HG03378 (cell line): Measurements from ENCODE around the gene DCHS1.

Experiments used
- ATAC-seq: cut with Tn5 transposase; IDR thresholded peaks from one replicate; pipeline ENCODE4 v1.9.1; 2021; ENCODE audit warnings: mild to moderate bottlenecking, moderate library complexity; ENCODE audit not compliant: unreplicated experiment

Gene DCHS1

DNA sequence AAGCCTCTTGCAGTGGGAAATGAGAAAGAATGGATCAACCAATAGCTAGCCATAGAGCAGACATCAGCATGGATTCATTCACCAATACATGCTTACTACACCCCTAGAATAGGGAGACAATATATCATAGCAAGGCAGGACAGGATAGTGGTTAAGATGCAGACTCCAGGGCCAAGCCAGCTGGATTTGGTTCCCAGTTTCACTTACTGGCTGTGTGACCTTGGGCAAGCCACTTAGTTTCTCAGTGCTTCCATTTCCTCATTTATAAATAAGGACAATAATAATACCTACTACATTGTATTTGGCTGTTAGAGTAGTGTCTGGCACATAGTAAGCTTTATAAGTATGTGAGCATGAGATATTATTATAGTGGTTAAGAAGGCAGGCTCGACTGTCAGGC lies 7.1 kb downstream of the DCHS1 start:
- ATAC-seq = no peak

DNA sequence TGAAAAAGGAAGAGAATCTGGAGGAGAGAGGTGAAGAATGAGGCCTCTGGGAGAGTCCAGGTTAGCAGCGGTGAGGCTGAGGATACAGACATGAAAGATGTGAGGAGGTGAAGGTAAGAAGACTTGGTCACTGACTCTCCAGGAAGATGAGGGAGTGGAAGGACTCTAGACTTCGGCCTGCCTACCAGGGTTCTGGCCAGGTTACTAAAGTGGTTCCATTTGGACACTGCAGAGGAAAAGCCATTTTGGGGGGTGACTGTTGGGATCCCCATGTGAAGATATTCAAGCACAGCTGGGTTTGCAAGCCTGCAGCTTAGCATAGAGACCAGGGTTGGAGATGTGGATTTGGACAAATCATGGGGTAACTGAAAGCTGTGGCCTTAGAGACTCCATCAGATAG lies 7.8 kb downstream of the DCHS1 start:
- ATAC-seq = no peak

DNA sequence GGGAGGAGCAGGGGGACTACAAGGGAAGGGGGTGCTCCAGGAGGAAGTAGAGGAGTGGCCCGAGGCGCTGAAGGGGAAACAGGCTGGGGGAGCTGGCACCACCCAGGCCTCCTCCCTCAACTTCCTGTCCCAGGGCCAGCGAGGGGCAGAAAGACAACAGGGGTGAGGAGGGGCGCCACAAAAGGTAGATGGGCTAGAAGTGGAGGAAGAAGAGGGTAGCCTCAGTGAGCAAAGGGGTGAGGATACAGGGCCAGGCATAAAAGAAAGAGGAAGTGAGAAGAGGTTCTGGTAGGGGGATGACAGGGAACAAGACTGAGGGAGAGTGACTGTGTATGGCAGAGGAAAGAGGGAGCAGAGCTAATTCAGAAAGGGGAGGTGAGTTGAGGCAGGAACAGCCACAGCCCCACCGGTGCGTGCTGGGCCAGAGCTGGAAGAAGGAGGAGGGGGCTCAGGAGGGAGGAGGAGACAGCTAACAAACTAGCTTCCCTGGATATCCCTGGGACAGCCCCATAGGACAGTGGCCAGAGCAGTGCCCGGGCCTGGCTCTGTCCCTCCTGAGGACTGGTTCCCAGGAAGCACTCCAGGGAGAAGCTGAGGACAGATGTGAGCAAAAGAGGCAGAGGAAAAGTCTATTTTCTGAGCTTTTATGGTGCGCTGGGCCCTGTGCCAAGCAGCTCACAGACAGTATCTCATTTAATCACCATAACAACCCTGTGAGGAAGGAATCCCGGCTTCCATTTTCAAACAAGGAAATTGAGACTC lies 8.5 kb downstream of the DCHS1 start:
- ATAC-seq = peak; percentile 90

DNA sequence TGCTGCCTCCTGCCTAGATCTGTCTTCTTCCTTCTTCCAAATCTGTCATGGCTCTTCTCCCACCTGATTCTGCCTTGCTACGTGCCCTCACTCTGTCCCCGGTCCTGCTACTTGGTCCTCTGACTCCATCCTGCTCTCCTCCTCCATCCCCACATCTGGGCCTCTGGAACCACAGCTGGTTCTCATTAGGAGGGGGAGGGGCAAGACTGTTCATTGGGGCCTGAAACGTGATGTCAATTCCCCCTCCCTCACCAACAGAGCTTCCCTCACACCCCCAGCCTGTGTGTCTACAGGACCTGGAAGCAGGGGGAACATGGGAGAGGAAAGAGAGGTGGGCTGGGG lies 9.1 kb downstream of the DCHS1 start:
- ATAC-seq = no peak

DNA sequence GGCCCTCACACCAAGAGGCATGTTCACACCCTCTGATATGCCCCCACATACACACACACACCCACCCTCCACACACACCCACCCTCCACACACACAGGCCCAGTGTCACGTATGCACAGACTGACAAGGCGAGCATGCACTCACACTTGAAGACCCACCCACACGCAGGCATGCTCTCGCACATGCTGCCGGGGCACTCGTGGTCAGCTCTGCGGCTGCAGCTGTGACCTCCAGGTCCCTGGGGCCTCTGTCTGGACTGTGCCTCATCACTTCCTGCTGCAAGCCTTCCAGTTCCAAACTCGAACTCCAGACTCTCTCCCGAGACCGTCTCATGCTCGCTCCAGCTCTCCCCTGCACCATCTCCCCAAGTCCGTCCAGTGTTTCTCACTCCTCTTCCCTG lies 9.5 kb downstream of the DCHS1 start:
- ATAC-seq = peak; percentile 47

DNA sequence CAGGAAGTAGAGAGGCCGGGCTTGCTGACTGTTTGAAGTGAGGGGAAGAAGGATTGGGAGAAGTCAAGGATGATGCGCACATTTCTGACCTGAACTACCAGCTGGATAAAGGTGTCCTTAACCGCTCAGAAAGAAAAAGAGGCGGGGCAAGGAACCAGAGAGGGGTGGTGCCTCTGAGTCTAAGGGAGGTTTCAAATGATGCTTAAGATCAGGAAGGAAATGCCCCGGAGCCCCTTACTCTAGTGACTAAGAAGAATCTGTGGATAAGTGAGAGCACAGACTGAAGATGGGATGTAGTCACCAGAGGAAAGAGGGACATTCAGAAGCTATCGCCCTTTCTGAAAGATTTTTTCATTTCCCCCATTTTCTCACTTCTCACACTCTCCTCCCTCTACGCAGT lies 12.7 kb downstream of the DCHS1 start:
- ATAC-seq = no peak

DNA sequence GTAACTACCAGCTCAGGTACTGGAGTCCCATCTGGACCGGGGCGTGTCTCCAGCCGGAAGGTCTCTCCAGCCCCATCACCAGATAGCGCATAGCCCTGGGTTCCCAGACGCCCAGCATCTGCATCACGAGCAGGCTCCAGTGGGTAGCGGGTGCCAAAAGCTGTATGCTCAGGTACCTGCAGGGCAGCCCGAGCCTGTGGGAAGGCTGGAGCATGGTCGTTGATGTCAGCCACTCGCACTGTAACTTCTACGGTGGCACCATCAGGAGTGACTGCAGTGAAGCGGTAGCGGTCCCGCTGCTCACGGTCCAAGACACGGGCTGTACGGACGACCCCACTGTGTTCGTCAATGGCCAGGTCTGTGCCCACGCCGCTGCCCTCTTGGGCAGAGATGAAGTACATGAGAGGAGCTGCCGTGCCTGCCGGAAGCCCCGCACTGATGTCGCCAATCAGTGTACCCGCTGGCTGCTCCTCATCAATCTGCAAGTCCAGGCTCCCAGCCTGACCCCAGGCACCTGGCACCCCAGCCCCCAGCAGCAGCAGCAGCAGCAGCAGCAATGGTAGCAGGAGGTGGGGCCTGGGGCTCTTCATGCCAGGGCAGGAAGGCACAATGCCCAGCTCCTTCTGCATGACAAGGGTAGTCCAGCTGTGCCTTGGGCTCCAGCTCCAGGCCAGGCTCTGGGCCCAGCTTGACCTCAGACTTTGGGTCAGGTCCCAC lies 14.5 kb downstream of the DCHS1 start:
- ATAC-seq = no peak

DNA sequence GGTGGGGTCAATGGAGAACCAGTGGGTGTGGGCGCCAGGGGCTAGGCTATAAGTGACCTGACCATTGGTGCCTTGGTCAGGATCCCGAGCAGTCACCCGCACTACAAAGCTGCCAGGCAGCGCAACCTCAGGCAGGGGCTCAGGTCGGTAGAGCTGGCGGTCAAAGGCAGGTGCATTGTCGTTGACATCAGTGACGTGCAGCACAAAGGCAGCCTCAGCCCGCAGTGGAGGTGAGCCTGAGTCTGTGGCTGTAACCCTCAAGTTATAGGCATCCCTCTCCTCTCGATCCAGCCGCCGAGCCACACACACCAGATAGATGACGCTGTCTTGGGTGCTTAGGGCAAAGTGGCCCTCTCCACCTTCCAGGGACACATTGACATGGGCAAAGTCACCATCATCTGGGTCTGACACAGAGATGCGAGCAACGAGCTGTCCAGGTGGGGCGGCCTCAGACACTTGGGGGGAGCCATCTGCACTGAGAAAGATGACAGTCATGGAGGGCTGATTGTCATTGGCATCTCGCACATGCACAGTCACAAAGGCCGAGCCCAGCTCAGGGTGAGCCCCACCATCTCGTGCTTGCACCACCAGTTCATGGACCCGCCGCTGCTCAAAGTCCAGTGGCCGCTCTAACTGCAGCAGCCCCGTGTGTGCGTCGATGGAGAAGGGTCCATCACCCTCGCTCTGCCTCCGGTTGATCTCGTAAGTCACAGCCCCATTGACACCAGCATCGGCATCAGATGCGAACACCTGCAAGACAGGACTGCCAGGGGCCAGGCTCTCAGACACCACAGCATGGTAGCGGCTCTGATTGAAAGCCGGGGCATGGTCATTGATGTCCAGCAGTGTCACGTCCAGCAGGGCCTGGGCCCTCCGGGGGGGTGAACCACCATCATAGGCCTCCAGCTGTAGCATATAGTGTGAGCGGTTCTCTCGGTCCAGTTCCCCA lies 15.3 kb downstream of the DCHS1 start:
- ATAC-seq = no peak

DNA sequence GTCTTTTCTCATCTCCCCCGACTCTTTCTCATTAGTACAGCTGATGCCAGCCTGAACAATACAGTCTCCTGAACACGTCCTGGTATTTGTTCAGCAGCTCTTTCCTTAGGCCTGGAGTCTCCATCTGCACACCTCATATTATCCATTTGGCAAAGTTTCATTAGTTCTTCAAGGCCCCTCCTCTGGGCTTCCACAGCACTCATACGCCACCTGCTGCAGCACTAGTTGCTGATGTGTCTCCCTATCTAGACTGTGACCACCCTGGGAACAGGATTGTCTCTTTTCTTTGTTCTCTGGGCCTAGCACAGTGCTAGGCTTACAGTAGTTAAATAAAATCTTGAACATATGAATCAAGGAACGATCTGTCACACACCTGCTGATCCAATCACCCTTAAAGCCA lies 17.2 kb downstream of the DCHS1 start:
- no peak for ATAC-seq

DNA sequence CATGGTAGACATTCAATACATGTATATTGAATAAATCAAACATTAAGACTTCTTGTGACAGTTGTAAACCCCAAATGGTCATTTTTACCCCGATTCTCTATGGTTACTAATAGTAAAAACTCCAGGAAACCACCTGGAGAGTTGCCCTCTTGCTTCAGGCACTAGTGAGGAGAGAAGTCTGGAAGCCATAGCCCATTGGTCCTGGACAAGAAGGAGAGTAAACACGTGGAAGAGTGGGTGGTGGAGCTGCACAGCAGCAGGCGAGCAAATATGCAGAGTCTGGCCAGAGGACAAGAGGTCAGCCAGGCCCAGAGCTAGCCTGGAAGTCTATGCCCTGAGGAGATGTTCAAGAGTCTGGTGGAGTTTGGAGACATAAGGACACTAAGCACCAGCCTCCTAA lies 17.7 kb downstream of the DCHS1 start:
- ATAC-seq = no peak

DNA sequence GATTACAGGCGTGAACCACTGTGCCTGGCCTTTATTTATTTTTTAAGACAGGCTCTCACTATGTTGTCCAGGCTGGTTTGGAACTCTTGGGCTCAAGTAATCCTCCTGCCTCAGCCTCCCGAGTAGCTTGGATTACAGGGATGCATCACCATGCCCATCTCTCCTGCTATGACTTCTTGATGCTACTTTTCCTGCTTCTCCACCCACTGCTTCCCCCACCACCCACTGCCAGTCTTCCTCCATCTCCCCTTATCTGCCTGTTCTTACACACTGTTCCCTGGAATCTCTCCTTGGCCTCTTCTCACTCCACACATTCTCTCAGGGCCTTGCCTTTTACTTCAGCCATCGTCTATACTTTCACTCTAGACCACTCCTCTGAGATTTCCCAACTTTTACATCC lies 19.1 kb downstream of the DCHS1 start:
- no peak for ATAC-seq

DNA sequence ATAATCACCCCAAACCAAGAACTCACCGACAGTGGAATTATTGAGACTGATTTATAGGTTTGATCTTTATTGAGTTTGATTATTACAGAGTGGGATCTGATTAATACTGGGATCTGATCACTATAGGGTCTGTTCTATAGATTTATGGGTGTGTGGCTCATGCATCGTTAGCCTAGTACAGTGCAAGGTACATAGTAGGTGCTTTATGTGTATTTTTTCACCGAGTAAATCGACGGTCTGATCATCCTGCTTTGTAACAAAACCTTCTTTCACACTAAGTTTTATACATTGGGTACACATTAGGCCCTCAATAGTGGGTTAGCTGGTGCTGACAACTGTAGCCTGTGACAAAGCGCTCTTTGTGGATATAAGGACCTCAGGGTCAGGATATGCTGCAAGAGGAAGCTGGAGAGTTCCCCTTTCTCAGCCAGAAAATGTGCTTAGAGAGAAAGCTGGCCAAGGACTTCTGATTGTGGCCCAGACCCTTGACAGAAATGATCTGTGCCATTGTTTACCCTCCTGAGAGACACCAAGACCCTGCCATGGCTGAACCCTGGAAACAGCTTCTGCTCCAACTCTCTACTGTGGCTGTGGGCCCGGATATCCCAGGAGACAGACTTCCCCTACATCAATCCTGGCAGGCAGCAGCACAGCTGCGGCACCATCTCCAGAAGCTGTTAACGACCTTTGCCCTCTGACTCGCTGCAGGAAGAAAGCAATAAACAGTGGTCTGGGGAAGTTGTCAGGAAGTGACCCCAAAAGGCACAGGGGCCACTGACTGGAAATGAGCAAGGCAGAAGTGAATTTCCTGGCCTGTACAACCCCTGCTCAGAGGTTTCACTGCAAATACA lies 20.3 kb downstream of the DCHS1 start:
- ATAC-seq = no peak

DNA sequence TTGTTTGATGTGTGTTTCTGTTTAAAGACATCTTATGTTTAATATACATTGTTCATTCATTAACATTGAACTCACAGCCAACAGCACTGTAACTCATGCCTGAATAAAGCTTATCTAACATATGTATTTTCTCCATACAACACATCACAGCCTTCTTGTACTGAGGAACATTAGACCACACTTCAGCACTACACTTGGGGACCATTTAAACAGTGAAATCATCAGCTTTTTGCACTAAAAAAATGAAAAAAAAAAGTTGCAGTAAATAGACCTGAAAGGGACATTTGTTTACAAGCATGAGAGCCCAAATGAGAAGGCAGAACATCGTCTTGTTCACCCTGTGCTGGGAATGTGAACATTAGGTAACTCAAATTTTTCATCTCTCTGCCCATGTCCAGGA lies 21.1 kb downstream of the DCHS1 start:
- ATAC-seq = no peak

DNA sequence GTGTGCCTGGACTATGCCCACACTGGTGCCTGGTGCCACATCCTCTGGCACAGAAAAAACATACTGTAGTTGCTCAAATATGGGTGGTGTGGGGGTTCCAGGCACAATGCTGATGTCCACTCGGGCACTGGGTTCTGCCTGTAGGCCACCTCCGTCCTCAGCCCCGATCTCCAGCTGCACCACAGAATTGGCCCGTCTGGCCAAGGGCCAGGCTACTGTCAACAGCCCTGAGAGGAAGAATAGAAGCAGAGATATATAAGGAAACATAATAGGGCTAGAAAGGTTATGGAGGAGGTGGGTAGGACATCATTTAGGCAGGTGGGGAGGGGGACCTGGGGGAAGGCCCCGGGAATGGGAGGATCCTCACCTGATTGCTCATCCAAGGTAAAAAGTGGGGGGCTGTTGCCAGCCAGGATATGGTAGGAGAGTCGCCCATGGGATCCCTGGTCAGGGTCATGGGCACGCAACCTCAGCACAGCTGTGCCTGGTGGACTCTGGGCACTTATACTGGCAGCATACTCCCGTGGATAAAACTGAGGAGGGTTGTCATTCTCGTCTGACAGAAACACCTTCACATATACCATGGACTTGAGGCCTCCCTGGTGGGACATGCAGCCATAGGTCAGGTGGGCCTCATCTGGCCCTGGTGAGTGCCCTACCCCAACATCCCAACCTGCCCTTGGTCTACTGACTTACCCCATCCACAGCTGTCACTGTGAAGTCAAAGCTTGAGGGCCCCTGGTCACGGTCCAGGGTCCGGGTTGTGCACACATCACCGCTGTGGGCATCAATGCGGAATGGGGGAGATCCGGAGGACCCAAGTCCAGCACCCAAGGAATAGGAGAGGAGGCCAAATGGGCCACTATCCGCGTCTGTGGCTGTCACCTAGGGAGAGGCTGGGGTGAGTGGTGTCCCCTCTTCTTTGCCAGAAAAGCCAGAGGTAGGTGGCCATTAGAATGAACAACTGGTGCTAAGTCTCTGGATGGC lies 21.9 kb downstream of the DCHS1 start:
- no peak for ATAC-seq

DNA sequence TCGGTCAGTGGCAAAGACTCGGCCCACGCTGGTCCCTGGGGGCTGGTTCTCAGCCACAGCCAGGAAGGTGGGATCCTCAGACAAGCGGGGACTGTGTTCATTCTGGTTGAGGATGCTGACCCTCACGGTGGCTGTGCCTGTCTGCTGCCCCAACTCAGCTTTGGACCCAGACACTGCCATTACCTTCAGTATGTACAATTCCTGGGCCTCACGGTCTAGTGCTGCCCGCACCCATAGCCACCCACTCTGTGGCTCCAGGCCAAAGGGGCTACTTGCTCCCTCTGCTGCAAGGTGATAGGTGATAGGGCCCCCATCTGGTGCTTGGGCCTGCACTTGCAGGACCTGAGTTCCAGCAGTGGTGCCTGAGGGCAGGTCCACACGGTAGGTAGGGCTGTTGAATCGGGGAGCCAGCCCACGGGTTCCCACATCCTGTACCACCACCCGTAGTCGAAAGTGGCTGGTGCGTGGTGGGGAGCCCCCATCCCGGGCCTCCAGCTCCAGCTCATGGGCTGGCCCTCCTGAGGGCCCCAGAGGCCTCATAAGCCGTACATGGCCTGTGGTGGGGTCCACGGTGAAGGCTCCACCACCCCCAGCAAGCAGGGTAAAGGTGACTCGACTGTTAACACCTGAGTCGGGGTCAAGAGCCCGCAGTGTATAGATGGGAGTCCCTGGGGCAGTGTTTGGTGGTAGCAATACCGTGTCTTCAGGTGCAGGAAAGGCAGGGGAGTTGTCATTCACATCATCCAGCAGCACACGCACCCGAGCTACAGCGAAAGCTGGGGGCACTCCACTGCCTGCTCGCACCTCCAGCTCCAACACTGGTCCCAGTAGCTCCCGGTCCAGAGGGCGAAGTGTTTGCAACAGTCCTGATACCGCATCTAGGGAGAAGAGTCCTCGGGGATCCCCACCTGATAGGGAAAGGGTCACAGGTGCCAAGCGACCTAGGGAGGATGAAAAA lies 23.2 kb downstream of the DCHS1 start:
- ATAC-seq = no peak

DNA sequence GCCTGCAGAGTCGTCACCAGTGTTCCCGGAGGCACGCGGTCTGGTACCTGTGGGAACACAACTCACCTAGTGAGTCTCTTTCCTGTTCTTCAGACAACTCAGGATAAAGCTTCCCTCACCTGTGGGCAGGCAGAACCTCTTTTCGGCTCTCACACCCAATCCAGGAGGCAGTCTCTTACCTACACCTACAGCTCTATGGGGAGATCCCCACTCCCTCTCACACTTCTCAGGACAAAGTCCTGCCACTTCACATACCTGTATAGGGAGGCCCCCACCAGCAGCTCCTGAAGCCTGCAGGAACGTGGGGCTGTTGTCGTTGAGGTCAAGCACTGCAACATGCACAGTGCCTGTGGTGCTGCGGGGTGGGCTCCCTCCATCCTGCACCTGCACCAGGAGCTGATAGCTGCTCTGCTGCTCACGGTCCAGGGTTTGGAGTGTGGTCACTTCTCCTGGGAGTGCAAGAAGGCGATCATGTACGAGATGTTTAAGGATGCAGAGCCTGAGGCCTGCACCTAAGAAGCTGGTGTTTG lies 24.2 kb downstream of the DCHS1 start:
- ATAC-seq = no peak

DNA sequence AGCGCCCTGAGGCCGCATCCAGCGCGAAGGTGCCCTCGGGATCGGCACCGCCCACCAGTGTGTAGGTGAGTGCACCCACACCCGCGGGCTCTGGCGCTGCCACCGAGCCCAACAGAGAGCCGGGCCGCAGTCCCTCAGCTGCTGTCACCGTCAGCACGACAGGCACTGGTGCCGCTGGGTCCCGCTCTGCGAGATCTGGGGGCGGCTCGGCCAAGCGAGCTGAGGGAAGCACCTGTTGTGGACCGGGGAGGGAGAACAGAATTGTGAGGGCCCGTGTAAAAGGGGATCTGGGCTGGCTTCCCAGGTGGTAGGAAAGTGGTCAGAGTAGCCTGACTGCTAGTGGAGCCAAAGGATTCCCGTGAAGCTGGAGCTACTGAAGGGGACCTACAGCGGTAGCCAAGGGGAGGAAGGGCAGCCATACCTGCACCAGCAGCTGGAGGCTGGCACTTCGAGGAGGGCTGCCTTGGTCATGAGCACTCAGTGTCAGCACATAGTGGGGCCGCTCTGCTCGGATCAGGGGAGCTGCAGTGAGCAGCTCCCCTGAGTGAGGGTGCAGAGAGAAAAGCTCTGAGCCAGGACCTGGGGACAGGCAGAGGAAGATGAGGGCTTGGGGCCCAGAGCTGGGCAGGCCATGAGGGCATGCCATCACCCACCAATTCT lies 24.8 kb downstream of the DCHS1 start:
- no peak for ATAC-seq
